NCI-H2081 treated with DMSO at 0.1 percent for 48 hours (cell line): Measurements from ENCODE around the gene ACAA1.
"Not testable (repeated sequence)": the region's sequence is repeated elsewhere in the genome, so short reads cannot be mapped to it uniquely, and the experiment has no call there.

Source experiments
- DNase-seq: peaks from one replicate; lab custom pipeline; 2025; lab: John Stamatoyannopoulos, UW

The ACAA1 gene

DNA sequence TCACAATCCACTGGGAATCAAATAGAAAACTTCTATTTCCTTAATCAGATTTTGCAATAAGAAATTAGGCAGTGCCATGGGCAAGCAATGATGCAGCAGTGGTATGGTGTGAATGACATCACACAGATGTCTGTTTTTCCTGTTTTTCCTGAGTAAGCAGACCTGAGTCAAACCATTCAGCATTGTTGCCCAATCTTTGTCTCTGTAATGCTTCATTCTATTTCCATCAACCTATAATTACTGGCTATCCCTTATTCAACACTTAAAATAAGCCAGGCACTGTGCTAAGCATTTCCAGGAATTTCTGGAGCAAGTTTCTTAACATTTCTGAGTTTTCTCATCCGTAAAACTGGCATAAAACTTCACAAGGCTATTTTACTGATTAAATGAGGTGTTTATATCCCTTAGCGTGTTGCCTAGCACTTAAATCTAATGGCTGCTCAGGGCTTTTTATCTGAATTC, 17.1 kb upstream of the ACAA1 start:
- no peak for DNase-seq

DNA sequence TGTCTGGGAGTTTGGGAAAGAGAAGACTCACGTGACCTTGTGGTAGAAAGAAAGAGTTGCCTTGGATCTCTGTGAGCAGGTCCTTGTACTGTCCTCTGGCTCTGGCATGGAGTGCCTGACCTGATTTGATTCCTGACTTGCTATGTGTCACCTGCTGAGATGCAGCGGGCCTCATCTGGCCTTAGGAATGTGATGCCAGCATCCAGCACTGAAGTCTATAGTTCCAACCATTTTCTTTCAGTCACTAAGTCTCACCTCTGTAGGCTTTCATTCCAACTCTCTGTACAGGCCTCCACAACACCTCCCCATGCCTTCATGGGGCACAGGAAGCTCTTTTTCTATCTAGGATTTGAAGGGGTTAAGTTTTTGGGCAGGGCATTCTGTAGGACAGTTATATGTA, 16.3 kb upstream of the ACAA1 start:
- no peak for DNase-seq

DNA sequence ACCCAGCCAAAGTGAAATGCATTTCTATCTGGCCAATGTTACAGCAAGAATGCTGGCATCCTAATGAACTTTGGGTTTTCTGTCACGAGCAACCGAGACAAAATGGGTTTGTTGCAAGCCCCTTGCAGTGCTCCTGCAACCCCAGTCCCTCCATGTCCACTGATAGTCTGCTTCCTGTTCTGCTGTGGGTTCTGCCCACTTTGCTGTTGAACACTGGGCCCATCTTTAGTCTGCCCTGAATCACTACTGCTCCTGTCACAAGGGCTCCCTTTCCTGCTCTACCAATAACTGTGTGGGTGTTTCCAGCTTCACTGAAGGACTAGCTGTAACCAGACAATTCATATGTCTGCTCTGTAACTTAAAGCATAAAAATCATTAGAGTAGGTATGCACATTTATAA, 15.7 kb upstream of the ACAA1 start:
- no peak for DNase-seq

DNA sequence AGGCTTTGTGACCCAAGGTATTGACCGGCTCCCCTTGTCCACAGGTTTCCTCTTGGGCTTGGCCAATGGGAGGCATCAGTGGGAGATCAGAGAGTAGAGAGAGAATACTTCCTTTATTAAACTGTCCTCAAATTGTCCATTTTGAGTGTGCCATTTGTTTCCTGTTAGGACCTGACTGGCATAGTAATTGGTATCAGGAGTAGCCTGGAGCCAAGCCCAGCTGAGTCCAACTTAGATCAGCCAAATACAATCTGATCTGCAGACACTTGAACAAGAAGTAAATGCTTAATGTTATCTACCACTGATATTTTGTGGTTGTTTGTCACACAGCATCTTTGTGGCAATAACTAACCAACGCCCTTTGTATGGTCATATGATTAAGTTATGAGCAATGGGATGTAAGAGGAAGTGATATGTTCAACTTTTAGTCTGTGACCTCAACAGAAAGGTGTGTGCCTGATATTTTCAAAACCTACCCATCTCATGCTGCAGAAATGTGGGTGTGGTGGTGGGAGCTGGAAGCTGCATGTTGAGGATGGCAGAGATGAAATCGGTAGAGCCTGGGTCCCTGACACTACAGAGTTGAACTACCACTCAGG, 14.8 kb upstream of the ACAA1 start:
- DNase-seq = no peak

DNA sequence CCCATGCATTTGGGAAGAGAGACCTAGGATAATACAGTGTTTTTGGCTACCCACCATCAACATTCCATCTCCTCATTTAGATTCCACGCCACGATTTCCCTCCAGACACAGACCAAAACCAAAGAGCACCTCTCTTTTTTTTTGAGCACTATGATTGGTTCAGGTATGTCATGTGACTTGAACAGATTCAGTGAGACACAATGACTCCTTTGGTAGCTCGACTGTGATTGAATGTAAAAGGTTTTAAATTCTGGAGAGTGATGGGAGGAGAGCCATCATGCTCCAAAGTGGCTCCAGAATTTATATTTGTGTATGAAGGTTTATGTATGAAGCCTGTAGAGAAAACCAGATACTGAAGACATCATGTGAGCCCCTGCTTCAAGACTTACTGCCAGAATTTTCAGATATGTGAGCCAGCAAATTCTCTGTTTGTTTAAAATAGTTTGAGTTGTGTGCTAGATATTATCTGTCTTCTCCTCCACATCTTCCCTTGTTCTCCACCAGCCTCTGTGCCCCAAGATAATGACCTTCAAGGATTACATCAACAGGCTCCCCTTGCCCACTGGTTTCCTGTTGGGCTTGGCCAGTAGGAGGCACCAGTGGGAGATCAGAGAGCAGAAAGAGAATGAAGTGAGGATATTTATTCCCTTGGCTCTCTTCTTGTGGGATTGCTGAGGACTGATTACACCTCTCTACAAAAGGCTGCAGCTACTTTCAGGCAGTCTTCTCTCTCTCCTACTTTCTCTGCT, 14.0 kb upstream of the ACAA1 start:
- DNase-seq = no peak

DNA sequence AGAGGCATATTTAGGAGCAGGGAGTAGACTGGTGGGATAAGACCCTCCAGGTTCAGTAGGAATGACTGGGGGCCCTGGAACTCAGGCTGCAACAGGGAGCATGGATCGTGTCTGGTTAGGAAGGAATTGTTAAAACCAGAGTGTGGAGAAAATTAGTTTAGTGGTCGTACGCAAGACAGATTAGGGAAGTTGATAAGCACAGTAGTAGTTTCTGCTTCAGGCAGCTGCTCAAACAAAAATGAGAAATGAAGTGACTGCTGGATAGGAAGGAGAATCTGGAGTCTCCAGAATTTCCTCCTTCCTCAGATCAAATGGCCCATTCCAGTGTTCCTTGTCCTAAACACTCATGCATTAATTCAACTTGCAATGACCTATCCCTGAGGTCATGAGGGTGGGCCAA, 12.8 kb upstream of the ACAA1 start:
- DNase-seq = no peak

DNA sequence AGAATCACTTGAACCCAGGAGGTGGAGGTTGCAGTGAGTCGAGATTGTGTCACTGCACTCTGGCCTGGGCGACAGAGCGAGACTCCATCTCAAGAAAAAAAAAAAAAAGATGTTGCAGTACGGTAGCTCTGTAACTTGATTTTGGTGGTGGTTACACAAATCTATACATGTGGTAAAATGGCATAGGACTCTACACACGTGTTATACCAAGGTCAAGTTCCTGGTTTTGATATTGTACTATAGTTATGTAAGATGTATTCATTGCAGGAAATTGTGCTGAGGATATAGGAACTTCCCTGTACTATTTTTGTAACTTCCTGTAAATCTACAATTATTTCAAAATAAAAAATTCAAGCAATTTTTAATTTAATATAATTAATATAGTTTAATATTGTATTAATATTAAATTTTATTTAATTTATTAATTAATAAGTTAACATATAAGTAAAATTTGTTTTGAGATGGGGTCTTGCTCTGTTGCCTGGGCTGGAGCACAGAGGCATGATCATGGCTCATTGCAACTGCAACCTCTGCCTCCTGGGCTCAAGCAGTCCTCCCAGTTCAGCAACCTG, 11.5 kb upstream of the ACAA1 start:
- no peak for DNase-seq

DNA sequence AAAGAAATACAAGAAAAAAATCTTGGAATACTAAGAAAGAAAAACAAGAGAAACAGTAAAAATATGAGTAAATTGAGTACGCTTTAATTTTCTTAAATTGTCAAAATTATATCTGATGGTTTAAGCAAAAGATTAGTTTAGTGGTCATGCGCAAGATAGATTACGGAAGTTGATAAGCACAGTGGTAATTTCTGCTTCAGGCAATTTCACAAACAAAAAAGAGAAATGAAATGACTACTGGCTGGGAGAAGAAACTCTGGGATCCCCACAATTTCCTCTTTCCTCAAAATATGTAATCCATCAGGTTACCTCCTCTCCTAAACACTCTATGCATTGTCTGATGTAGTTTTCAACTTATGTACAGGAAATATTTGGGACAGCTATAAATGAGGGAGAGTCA, 10.5 kb upstream of the ACAA1 start:
- DNase-seq = no peak

DNA sequence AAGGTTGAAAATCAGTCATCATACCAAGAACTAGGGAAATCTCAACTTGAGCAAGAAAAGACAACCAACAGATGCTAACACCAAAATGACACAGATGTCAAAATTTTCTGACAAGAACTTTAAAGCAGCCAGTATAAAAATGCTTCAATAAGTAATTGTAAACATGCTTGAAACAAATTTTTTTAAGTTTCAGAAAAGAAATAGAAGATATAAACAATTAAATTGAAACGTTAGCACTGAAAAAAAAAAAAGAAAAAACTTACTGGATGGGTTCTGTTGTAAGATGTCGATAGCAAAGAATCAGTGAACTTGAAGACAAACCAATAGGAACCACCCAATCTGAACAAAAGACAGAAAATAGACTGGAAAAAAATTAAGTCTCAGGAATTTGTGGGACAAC, 9.6 kb upstream of the ACAA1 start:
- no peak for DNase-seq

DNA sequence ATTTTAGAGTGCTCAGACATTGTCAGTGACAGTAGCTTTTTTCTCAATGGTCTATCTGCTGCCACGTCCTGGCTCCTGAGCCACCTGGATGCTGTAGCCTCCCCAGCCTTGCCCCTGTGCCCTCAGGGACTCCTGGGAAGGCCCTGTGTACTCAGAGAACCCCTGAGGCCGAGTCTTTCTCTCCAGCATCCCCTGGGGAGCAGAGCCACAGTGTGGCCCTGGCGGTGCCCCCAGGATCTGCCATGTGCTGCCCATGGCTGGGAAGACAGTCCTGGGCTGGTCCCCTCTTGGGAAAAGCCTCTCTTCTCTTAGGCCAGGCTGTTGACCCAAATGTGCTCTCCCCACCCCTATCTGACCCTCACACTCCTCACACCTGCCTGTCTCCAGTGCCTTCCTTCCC, 6.6 kb upstream of the ACAA1 start:
- no peak for DNase-seq

DNA sequence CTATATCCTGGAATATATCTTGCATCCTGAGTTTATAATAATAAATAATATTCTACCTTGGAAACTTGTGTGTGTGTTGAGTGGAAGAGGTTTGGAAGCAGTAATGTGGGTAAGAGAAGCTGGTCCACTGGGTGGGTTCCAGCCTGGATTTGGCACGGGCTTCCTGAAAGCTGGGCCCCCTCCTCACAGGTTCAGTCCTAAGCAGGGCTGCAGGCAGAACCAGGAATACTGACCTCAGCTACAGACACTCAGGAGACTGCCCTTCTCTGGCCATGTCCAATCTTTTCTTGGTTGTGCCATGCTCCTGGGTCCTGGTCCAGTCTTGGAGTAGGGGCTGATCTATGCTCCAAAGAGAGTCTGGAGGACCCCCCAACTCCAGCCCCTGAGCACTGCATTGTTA, 6.0 kb upstream of the ACAA1 start:
- DNase-seq = no peak

DNA sequence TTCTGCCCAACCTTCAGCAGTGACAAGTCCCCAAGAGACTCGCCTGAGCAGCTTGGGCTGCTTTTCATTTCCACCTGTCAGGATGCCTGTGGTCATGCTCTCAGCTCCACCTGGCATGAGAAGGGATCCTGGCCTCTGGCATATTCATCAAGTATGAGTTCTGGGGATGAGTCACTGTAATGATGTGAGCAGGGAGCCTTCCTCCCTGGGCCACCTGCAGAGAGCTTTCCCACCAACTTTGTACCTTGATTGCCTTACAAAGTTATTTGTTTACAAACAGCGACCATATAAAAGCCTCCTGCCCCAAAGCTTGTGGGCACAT, 5.0 kb upstream of the ACAA1 start:
- DNase-seq = no peak

DNA sequence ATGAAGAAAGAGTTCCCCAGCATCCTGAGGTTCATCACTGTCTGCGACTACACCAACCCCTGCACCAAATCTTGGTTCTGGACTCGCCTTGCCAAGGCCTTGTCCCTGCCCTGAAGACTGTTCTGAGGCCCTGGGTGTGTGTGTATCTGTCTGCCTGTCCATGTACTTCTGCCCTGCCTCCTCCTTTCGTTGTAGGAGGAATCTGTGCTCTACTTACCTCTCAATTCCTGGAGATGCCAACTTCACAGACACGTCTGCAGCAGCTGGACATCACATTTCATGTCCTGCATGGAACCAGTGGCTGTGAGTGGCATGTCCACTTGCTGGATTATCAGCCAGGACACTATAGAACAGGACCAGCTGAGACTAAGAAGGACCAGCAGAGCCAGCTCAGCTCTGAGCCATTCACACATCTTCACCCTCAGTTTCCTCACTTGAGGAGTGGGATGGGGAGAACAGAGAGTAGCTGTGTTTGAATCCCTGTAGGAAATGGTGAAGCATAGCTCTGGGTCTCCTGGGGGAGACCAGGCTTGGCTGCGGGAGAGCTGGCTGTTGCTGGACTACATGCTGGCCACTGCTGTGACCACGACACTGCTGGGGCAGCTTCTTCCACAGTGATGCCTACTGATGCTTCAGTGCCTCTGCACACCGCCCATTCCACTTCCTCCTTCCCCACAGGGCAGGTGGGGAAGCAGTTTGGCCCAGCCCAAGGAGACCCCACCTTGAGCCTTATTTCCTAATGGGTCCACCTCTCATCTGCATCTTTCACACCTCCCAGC, 4.4 kb upstream of the ACAA1 start:
- no peak for DNase-seq

DNA sequence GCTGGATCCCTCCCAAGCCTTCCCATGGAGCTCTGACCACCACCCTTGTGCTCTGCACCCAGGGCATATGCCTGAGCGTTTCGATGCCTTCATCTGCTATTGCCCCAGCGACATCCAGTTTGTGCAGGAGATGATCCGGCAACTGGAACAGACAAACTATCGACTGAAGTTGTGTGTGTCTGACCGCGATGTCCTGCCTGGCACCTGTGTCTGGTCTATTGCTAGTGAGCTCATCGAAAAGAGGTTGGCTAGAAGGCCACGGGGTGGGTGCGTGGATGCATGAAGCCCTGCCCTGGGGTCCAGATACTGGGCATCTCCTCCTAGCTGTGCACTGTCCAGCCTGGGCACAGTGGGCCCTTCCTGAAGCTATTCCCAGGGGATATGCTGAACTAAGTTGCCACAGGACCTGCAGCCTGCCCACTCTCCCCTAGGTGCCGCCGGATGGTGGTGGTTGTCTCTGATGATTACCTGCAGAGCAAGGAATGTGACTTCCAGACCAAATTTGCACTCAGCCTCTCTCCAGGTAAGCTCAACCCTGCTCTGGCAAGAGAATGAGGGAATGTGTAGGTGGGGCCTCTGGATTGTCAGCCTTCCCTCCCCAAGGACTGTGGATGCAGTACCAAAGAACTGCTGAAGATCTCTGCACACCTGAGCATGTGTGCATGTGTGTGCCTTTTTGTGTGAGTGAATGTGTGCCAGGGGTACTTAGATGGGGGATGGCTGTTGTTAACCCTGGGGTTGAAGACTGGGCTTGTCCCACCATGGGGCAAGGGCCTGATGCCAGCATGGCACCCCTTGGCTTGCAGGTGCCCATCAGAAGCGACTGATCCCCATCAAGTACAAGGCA, 3.6 kb upstream of the ACAA1 start:
- DNase-seq = no peak

DNA sequence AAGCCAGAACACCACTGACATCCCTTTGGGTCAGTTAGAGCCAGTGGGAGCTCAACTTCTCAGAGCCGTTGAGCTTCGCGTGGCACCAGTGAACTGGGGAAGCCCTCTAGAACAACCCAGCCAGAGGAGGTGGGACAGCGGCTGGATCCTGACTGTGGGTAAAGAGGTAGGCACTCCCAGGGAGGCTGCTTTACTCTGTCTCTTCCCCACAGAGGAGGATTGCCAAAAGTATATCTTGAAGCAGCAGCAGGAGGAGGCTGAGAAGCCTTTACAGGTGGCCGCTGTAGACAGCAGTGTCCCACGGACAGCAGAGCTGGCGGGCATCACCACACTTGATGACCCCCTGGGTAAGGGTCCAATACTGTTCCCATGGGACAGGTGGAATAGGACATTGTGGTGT, 2.7 kb upstream of the ACAA1 start:
- no peak for DNase-seq

DNA sequence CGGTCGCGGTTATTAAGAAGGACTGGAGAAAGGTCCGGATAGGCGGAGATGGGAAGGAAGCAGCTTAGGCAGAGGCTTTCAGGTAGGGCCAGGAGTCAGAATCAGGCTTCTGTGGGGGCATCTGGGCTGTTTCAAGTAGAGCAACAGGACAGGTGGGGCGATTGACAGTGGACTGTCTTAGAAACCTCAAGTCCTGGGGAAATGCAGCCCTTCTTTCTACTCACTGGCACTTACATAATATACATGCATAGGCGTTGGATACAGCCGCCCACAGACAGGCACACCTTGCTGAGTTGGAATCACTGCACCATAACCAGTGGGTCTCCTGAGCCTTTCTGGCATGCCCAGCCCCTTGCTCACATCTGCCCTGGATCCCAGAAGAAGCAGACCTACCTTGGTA, 2.3 kb upstream of the ACAA1 start:
- DNase-seq = no peak

DNA sequence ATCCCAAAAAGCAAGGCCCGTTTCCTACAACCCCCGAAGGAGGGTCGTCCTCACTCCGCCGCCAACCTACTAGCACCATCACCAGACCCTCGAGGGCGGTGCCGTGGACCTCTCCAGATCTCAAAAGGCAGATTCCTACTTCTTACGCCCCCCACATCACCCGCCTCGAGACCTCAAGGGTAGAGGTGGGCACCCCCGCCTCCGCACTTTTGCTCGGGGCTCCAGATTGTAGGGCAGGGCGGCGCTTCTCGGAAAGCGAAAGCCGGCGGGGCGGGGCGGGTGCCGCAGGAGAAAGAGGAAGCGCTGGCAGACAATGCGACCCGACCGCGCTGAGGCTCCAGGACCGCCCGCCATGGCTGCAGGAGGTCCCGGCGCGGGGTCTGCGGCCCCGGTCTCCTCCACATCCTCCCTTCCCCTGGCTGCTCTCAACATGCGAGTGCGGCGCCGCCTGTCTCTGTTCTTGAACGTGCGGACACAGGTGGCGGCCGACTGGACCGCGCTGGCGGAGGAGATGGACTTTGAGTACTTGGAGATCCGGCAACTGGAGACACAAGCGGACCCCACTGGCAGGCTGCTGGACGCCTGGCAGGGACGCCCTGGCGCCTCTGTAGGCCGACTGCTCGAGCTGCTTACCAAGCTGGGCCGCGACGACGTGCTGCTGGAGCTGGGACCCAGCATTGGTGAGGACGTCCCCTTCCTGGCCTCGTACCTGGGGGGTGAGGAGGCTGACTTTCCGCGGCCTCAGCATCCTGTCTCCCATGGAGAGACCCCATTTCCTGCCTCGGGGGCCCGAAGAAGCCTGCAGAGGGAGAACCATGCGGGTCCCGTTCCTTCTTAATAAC, 1.6 kb upstream of the ACAA1 start, which contains the start of gene MYD88:
Gene MYD88, plus strand, starts transcription at position 313 of the 842 bp plus-strand sequence. Its CDS starts 40 bp downstream, at position 353.
- no peak for DNase-seq

DNA sequence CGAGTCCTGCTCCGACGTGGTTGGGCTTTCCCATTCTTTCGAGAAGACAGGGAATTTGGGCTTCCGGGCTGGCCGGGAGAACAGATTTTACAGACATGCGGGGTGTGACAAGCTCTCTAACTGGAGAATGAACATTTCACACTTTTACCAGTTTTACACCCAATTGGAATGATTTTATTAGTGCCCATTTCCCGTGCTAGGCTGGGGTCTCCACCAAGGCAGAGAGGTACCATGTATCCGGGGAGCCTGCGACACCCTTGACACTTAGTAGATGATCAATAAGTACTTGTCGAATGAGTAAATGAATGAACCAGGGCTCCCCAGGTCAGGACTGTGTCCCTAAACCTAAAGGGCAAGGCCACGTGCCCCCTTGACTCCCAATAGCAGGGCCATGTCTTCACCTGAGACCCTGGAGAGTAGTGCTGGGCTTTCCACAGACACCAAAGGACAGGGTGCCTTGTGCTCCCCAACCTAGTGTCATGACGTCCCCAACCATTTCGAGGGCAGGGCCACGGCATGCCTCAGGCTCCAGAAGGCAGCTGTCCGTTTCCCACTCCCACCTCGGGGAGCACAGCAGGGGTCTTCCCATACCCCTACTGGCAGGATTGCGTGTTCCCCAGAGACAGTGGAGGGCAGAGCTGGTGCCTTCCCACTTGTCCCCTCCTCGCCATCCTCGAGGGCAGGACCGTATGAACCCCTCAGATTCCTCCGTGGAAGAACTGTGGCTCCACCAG, 855 bp upstream of the ACAA1 start:
- DNase-seq = no peak

DNA sequence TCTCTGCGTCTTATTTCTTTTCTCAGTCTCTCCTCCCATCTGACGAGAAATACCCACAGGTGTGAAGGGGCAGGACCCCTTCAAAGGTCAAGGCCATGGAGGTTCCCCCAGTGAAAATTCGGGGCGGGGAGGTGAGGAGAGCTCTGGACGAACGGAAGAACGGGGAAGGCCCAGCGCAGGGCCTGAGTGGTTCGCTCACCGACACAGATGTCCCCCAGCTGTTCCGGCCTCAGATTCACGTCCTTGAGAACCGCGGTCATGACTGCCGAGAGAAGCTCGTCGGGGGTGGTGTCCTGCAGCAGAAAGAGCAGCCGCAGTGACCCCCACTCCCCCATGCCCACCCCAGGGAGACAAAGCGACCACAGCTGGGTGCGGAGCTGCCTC, 542 bp downstream of the ACAA1 start:
- no peak for DNase-seq

DNA sequence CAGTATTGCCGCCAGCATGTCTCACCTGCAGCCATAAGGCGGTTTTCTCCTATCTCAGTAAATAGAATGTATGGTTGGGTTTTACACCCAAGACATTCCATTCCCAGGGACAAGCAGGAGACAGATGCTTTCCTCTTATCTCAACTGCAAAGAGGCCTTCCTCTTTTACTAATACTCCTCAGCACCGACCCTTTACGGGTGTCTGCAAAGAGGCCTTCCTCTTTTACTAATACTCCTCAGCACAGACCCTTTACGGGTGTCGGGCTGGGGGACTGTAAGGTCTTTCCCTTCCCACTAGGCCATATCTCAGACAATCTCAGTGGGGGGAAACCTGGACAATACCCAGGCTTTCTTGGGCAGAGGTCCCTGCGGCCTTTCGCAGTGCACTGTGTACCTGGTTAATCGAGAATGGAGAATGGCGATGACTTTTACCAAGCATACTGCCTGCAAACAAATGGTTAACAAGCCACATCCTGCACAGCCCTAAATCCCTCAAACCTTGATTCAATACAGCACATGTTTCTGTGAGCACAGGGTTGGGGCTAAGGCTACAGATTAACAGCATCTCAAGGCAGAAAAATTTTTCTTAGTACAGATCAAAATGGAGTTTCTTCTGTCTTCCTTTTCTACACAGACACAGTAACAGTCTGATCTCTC, 1.2 kb downstream of the ACAA1 start:
- DNase-seq = not testable (repeated sequence)
